DMS79 treated with DMSO at 0.1 percent for 48 hours (cell line): ENCODE results near the gene CXorf58.
"Not testable (repeated sequence)": the region's sequence is repeated elsewhere in the genome, so short reads cannot be mapped to it uniquely, and the experiment has no call there.

Experiments
- DNase-seq: peaks from one replicate; lab custom pipeline; 2025; lab: John Stamatoyannopoulos, UW

CXorf58 gene

GRCh38 chrX:23954396-23954795 lies 46.6 kb downstream of the CXorf58 start:
- DNase-seq, result no peak

- DNase-seq, result no peak
These were observed 52.0 kb downstream of the CXorf58 start for GRCh38 chrX:23959781-23960180.

GRCh38 chrX:23964191-23964590 lies 56.4 kb downstream of the CXorf58 start:
- no peak for DNase-seq

GRCh38 chrX:23965630-23966029 lies 57.8 kb downstream of the CXorf58 start:
- DNase-seq, result not testable (repeated sequence)

- no peak for DNase-seq
These were observed 70.7 kb downstream of the CXorf58 start for GRCh38 chrX:23978491-23978890.

- DNase-seq, result no peak
These were observed 72.2 kb downstream of the CXorf58 start for GRCh38 chrX:23980011-23980441.

GRCh38 chrX:23981222-23981621 lies 73.4 kb downstream of the CXorf58 start:
- DNase-seq, result no peak

- DNase-seq, result peak; percentile 37
These were observed 73.9 kb downstream of the CXorf58 start for GRCh38 chrX:23981711-23982110.

GRCh38 chrX:23982891-23983290 lies 75.1 kb downstream of the CXorf58 start:
- DNase-seq, result no peak
